GM12801 (cell line): ENCODE data around the gene KLHL21.

Experiments used
- TF ChIP-seq, protein P1 (sequence below): IDR thresholded peaks from one replicate; pipeline ENCODE4 v1.5.1; 2011; ENCODE audit warnings: control low read depth; ENCODE audit not compliant: insufficient read length; ENCODE audit errors: extremely low read depth

Gene KLHL21

GRCh38 chr1:6581561-6582305 lies 20.9 kb downstream of the KLHL21 start:
- TF ChIP-seq, protein P1, sequence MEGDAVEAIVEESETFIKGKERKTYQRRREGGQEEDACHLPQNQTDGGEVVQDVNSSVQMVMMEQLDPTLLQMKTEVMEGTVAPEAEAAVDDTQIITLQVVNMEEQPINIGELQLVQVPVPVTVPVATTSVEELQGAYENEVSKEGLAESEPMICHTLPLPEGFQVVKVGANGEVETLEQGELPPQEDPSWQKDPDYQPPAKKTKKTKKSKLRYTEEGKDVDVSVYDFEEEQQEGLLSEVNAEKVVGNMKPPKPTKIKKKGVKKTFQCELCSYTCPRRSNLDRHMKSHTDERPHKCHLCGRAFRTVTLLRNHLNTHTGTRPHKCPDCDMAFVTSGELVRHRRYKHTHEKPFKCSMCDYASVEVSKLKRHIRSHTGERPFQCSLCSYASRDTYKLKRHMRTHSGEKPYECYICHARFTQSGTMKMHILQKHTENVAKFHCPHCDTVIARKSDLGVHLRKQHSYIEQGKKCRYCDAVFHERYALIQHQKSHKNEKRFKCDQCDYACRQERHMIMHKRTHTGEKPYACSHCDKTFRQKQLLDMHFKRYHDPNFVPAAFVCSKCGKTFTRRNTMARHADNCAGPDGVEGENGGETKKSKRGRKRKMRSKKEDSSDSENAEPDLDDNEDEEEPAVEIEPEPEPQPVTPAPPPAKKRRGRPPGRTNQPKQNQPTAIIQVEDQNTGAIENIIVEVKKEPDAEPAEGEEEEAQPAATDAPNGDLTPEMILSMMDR: no peak

- TF ChIP-seq, protein P1: no peak
These were observed 21.9 kb downstream of the KLHL21 start for GRCh38 chr1:6580593-6581409.

DNA sequence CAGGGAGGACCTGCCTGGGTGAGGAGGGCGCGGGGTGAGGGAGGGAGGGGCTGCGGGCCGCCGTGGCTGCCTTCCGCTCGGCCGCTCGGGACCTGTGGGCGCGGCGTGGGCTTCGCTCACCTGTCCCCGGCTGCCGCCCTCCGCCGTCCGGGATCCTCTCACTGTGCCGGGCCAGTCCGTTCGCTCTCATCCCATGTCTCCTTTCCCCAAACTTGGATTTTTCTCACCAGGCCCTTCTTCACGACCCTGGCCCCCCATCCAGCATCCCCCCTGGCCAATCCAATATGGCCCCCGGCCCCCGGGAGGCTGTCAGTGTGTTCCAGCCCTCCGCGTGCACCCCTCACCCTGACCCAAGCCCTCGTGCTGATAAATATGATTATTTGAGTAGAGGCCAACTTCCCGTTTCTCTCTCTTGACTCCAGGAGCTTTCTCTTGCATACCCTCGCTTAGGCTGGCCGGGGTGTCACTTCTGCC lies 22.5 kb downstream of the KLHL21 start:
- TF ChIP-seq, protein P1: no peak

DNA sequence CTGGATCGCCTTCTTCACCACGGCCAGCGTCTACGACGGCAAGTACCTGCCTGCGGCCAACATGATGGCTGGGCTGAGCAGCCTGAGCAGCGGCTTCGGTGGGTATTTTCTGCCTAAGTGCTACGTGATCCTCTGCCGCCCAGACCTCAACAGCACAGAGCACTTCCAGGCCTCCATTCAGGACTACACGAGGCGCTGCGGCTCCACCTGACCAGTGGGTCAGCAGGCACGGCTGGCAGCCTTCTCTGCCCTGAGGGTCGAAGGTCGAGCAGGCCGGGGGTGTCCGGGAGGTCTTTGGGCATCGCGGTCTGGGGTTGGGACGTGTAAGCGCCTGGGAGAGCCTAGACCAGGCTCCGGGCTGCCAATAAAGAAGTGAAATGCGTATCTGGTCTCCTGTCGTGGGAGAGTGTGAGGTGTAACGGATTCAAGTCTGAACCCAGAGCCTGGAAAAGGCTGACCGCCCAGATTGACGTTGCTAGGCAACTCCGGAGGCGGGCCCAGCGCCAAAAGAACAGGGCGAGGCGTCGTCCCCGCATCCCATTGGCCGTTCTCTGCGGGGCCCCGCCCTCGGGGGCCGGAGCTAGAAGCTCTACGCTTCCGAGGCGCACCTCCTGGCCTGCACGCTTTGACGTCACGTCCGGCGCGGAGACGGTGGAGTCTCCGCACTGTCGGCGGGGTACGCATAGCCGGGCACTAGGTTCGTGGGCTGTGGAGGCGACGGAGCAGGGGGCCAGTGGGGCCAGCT lies 23.1 kb downstream of the KLHL21 start, which contains the start of gene ZBTB48:
Gene ZBTB48, plus strand, starts transcription at position 621 of the 745 bp plus-strand sequence. CDS start 616 bp downstream, outside the sequence.
- TF ChIP-seq, protein P1: no peak

GRCh38 chr1:6578624-6579373 lies 23.9 kb downstream of the KLHL21 start:
- TF ChIP-seq, protein P1: no peak

GRCh38 chr1:6577831-6578525 lies 24.7 kb downstream of the KLHL21 start:
- TF ChIP-seq, protein P1: no peak
